AG04450 (cell line): Measurements from ENCODE around the gene FPGS. TPM values are rescaled to one million over a fixed set of nuclear protein-coding genes. Genes with fewer than 3 reads are reported as not detected.

Experiments used
- CTCF ChIA-PET: fragments of 300-600, 350-600 bp; formaldehyde crosslinking; extraction: SDS; loops from one replicate; lab custom pipeline; 2022; ENCODE audit warnings: antibody characterized with exemption, inconsistent platforms; lab: Charles Lee
- POLR2A ChIA-PET: fragments of 350-600 bp; formaldehyde crosslinking; extraction: SDS; loops from one replicate; lab custom pipeline; 2021; ENCODE audit warnings: antibody characterized with exemption, inconsistent platforms; lab: Yijun Ruan, JAX
- DNase-seq: peaks from one replicate; pipeline ENCODE4 v3.0.0-alpha.2; 2011; ENCODE audit warnings: low read depth, low spot score
- H3K27ac ChIP-seq: one replicate; pipeline ENCODE4 v1.5.1; 2012; ENCODE audit warnings: low read depth, low read length, control low read depth
- H3K27me3 ChIP-seq: one replicate; pipeline ENCODE4 v1.6.0; 2012; ENCODE audit warnings: low read length; ENCODE audit not compliant: control insufficient read depth, insufficient read depth
- H3K4me3 ChIP-seq: 2 replicates; pipeline ENCODE4 v1.5.1; 2011; ENCODE audit warnings: mild to moderate bottlenecking, low read depth, low read length, control low read depth
- H3K9me3 ChIP-seq: 2 replicates; pipeline ENCODE4 v1.5.1; 2012; ENCODE audit warnings: low read length; ENCODE audit not compliant: control insufficient read depth, insufficient read depth
- CTCF ChIP-seq: IDR thresholded peaks from 2 replicates; pipeline ENCODE4 v1.5.1; 2011; ENCODE audit warnings: low read depth, low read length, control low read depth, inconsistent platforms
- polyA plus RNA-seq: library from polyadenylated mRNA; depleted of rRNA; stranded (reverse); fragments of >200 nt; gene quantifications from 2 replicates; pipeline ENCODE4 v1.2.3, GENCODE V29; 2011

FPGS gene
- polyA plus RNA-seq, 1 experiment, result 24.8 TPM

GRCh38 chr9:127796852-127797370 lies 5.8 kb upstream of the FPGS start:
- H3K4me3 ChIP-seq, result no peak overlapping the region
- no peak for TF ChIP-seq CTCF
- no peak for DNase-seq
- no peaks in the 10 kb centered on the region for H3K9me3 ChIP-seq
- peak overlapping the region; percentile 73 for H3K27ac ChIP-seq
- ChIA-PET CTCF (interaction anchor here (0.6 to 1.7 kb wide), 2 partner anchors 75 to 125 kb away, joined by 3 to 5 read pairs; no protein-coding TSS in a partner anchor), POLR2A (interaction anchor here (0.7 kb wide), 1 partner anchor 109 kb away, joined by 3 read pairs; no protein-coding TSS in a partner anchor)
- H3K27me3 ChIP-seq, result no peaks in the 10 kb centered on the region

- POLR2A ChIA-PET, result interaction anchor here (1.1 to 1.3 kb wide), 3 partner anchors 15 to 52 kb away, joined by 3 to 5 read pairs (median 3); partner anchors contain the start of gene ENG
- no peak for DNase-seq
- CTCF ChIA-PET, result interaction anchor here (1.0 to 1.6 kb wide), 2 partner anchors 10 to 67 kb away, joined by 3 read pairs; partner anchors contain the start of gene TOR2A
- H3K9me3 ChIP-seq, result no peaks in the 10 kb centered on the region
- no peak for TF ChIP-seq CTCF
- H3K4me3 ChIP-seq, result peak overlapping the region; percentile 58
- H3K27ac ChIP-seq, result peak overlapping the region; percentile 57
- no peaks in the 10 kb centered on the region for H3K27me3 ChIP-seq
Measured at GRCh38 chr9:127801955-127802575, 617 bp upstream of the FPGS start.

GRCh38 chr9:127803507-127804352 lies 1.0 kb downstream of the FPGS start:
- ChIA-PET CTCF (interaction anchor here (1.0 kb wide), 2 partner anchors 66 kb away, joined by 3 to 7 read pairs; no protein-coding TSS in a partner anchor), POLR2A (interaction anchor here (0.7 to 1.6 kb wide), 6 partner anchors 8 to 79 kb away, joined by 3 to 8 read pairs (median 4); no protein-coding TSS in a partner anchor)
- Histone ChIP-seq H3K27ac (peak overlapping the region; percentile 86), H3K4me3 (peak overlapping the region; percentile 79), H3K9me3 (no peaks in the 10 kb centered on the region), H3K27me3 (no peaks in the 10 kb centered on the region)
- no peak for DNase-seq
- TF ChIP-seq CTCF, result no peak

- no peak overlapping the region for H3K4me3 ChIP-seq
- POLR2A ChIA-PET, result no interaction called here
- H3K27me3 ChIP-seq, result no peaks in the 10 kb centered on the region
- H3K27ac ChIP-seq, result no peak overlapping the region
- H3K9me3 ChIP-seq, result no peaks in the 10 kb centered on the region
- peak; percentile 35; the same call in 1 of the 2 replicates for TF ChIP-seq CTCF
- CTCF ChIA-PET, result no interaction called here
- no peak for DNase-seq
Measured at GRCh38 chr9:127805620-127806019, 2.9 kb downstream of the FPGS start.
